Eye (tissue), 1 donor: Measurements from ENCODE around the gene LNPK.
"Not testable (repeated sequence)": the region's sequence is repeated elsewhere in the genome, so short reads cannot be mapped to it uniquely, and the experiment has no call there.

Experiments
- DNase-seq: peaks from one replicate; pipeline ENCODE4 v3.0.0-alpha.2; 2015

Gene LNPK

GRCh38 chr2:175966839-175967238 is 35.2 kb downstream of the LNPK start:
- DNase-seq = no peak

- DNase-seq = no peak
Measured at GRCh38 chr2:175965773-175966172, 36.3 kb downstream of the LNPK start.

- peak; percentile 25 for DNase-seq
Measured at GRCh38 chr2:175964195-175964594, 37.9 kb downstream of the LNPK start.

GRCh38 chr2:175963171-175963570 is 38.9 kb downstream of the LNPK start:
- DNase-seq = not testable (repeated sequence)

- no peak for DNase-seq
Measured at GRCh38 chr2:175957845-175958244, 44.2 kb downstream of the LNPK start.

- no peak for DNase-seq
Measured at GRCh38 chr2:175955136-175955535, 46.9 kb downstream of the LNPK start.

- no peak for DNase-seq
Measured at GRCh38 chr2:175950512-175950911, 51.6 kb downstream of the LNPK start.

- DNase-seq = no peak
Measured at GRCh38 chr2:175948191-175948590, 53.9 kb downstream of the LNPK start.

- DNase-seq = no peak
Measured at GRCh38 chr2:175947073-175947472, 55.0 kb downstream of the LNPK start.

GRCh38 chr2:175941699-175942098 is 60.4 kb downstream of the LNPK start:
- no peak for DNase-seq

- DNase-seq = no peak
Measured at GRCh38 chr2:175937216-175937615, 64.9 kb downstream of the LNPK start.

- no peak for DNase-seq
Measured at GRCh38 chr2:175935289-175936181, 66.5 kb downstream of the LNPK start.

GRCh38 chr2:175932675-175933074 is 69.4 kb downstream of the LNPK start:
- no peak for DNase-seq

- peak; percentile 11 for DNase-seq
Measured at GRCh38 chr2:175931805-175932204, 70.3 kb downstream of the LNPK start.

GRCh38 chr2:175930504-175930903 is 71.6 kb downstream of the LNPK start:
- no peak for DNase-seq

GRCh38 chr2:175929850-175930249 is 72.2 kb downstream of the LNPK start:
- DNase-seq = no peak

GRCh38 chr2:175926272-175926671 is 75.8 kb downstream of the LNPK start:
- DNase-seq = no peak

- no peak for DNase-seq
Measured at GRCh38 chr2:175922160-175922559, 79.9 kb downstream of the LNPK start.

GRCh38 chr2:175918935-175919334 is 83.1 kb downstream of the LNPK start:
- DNase-seq = no peak

- DNase-seq = no peak
Measured at GRCh38 chr2:175914846-175915245, 87.2 kb downstream of the LNPK start.

GRCh38 chr2:175913849-175914743 is 88.0 kb downstream of the LNPK start:
- DNase-seq = not testable (repeated sequence)

GRCh38 chr2:175913267-175913666 is 88.8 kb downstream of the LNPK start:
- DNase-seq = not testable (repeated sequence)

- DNase-seq = no peak
Measured at GRCh38 chr2:175904035-175904434, 98.0 kb downstream of the LNPK start.
